ENCODE measurements around the gene ZXDC. TPM values are rescaled to one million over a fixed set of nuclear protein-coding genes. Genes with fewer than 3 reads are reported as not detected.

Gene ZXDC
- total and polyA plus RNA-seq, 2 donors (not counting 3 experiments of a cell fraction or from before 2014, with no cell fraction given) = 15.2 to 22.6 TPM

DNA sequence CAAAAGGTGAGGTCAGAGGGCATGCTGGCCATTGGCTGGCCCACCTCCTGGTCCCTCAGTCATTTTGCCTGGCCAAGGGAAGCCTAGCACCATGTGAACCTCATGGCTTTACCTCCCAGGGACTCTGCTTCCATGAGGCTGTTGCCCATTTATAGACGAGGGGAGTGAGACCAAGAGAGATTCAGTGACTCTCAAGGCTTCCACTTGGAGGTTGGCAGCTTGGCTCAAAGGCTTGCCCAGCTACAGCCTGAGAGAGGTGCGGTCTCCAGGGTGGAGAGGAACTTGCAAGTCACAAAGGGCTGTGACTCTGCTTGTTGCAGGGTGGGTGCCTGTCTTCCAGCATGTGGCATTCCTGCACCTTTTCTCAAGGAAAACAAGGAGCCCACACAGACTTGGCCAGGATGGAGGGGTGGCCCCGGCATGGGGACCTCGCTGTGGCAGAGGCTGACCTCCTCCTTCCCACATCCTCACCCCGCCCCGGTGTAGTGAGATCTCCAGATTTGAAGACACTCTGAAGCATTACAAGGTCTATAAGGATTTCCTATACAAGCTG is 56.5 kb downstream of the ZXDC start:
- DNase-seq (ENCODE audit: low read depth, low spot score) (no peak), FAIRE-seq (no peak)
- TF ChIP-seq POLR2A (IDR thresholded peaks at IDR 0.05; ENCODE audit: low read depth, low read length) = no peak
- TF ChIP-seq EZH2 (IDR thresholded peaks at IDR 0.05; ENCODE audit: borderline replicate concordance, low read depth, low read length, severe bottlenecking) = no peak
- TF ChIP-seq, protein P1, sequence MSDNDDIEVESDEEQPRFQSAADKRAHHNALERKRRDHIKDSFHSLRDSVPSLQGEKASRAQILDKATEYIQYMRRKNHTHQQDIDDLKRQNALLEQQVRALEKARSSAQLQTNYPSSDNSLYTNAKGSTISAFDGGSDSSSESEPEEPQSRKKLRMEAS (IDR thresholded peaks at IDR 0.05; ENCODE audit: insufficient read depth, insufficient read length) = no peak
- no peak for TF ChIP-seq JUN (IDR thresholded peaks at IDR 0.05; ENCODE audit: borderline replicate concordance, insufficient read depth, insufficient read length, low read depth)
- no peak for TF ChIP-seq MYC (IDR thresholded peaks at IDR 0.05; ENCODE audit: low read depth, low read length)
- TF ChIP-seq, protein P2, sequence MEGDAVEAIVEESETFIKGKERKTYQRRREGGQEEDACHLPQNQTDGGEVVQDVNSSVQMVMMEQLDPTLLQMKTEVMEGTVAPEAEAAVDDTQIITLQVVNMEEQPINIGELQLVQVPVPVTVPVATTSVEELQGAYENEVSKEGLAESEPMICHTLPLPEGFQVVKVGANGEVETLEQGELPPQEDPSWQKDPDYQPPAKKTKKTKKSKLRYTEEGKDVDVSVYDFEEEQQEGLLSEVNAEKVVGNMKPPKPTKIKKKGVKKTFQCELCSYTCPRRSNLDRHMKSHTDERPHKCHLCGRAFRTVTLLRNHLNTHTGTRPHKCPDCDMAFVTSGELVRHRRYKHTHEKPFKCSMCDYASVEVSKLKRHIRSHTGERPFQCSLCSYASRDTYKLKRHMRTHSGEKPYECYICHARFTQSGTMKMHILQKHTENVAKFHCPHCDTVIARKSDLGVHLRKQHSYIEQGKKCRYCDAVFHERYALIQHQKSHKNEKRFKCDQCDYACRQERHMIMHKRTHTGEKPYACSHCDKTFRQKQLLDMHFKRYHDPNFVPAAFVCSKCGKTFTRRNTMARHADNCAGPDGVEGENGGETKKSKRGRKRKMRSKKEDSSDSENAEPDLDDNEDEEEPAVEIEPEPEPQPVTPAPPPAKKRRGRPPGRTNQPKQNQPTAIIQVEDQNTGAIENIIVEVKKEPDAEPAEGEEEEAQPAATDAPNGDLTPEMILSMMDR (IDR thresholded peaks at IDR 0.05; ENCODE audit: extremely low read depth in 1 of 2, insufficient read depth in 1 of 2, low read depth in 1 of 2, low read length in 2 of 2) = no peak
- TF ChIP-seq GATA2 (IDR thresholded peaks at IDR 0.05; ENCODE audit: insufficient read depth, insufficient read length, low read depth, low read length) = no peak
- TF ChIP-seq FOS (IDR thresholded peaks at IDR 0.05; ENCODE audit: borderline replicate concordance, insufficient read depth, low read length) = no peak
- TF ChIP-seq POLR2AphosphoS5 (IDR thresholded peaks at IDR 0.05; ENCODE audit: insufficient read depth, low read depth, low read length) = no peak
- H3K4me3 ChIP-seq (replicated peaks in 1 of 3; ENCODE audit: insufficient read depth in 1 of 3, low read depth in 1 of 3, low read length in 3 of 3) = no peak overlapping the region
- intact Hi-C loops (cut with micrococcal nuclease) = no loop called here
- no peaks in the 10 kb centered on the region for H3K79me2 ChIP-seq (ENCODE audit: control insufficient read depth, insufficient read depth, low read length)
- dilution Hi-C loops (cut with MboI; ENCODE audit: extremely low pct_ligation_motif_present, low sequenced_read_pairs) = no loop called here
- H3K9ac ChIP-seq (replicated peaks; ENCODE audit: extremely low read depth, insufficient read depth, low read length) = no peak overlapping the region
- H3K27ac ChIP-seq (ENCODE audit: insufficient read depth, low read depth, low read length) = no peak overlapping the region
- no peaks in the 10 kb centered on the region for H3K27me3 ChIP-seq (ENCODE audit: control insufficient read depth in 2 of 2, insufficient read depth in 2 of 2, low read length in 2 of 2)
- no peaks in the 10 kb centered on the region for H3K9me1 ChIP-seq (replicated peaks; ENCODE audit: control insufficient read depth, extremely low read depth, insufficient read depth, low read length)
- H3K9me3 ChIP-seq (replicated peaks; ENCODE audit: control insufficient read depth, insufficient read depth, low read length) = no peaks in the 10 kb centered on the region
- BruUV-seq (replicated peaks) = no TSS peak
- H3K4me2 ChIP-seq (ENCODE audit: insufficient read depth, low read length) = no peak overlapping the region
- H3K36me3 ChIP-seq (ENCODE audit: control insufficient read depth in 2 of 2, extremely low read depth in 1 of 2, insufficient read depth in 2 of 2, low read length in 2 of 2) = no peaks in the 10 kb centered on the region
- no peaks in the 10 kb centered on the region for H4K20me1 ChIP-seq (replicated peaks; ENCODE audit: control insufficient read depth, extremely low read depth, insufficient read depth, low read length)
- ChIA-PET POLR2A (no interaction called here), CTCF (no interaction called here)
- no peak overlapping the region for H2AFZ ChIP-seq (ENCODE audit: low read depth, low read length)
- no peaks in the 10 kb centered on the region for H3K4me1 ChIP-seq (ENCODE audit: control insufficient read depth, extremely low read depth, insufficient read depth, low read length)

Measured in endothelial cell of umbilical vein (primary cell).